Measurements from ENCODE around the gene EFCAB13. TPM values are rescaled to one million over a fixed set of nuclear protein-coding genes. Genes with fewer than 3 reads are reported as not detected.
"Not testable (repeated sequence)": the region's sequence is repeated elsewhere in the genome, so short reads cannot be mapped to it uniquely, and the experiment has no call there.

The EFCAB13 gene
- total RNA-seq, 1 donor from 2014 or later, result 3.1 TPM

- no peak for DNase-seq (ENCODE audit: low read depth, low spot score)
Observed at GRCh38 chr17:47330548-47330947, 6.8 kb downstream of the EFCAB13 start.

GRCh38 chr17:47332287-47332686 is 8.5 kb downstream of the EFCAB13 start:
- no peak for DNase-seq (ENCODE audit: low read depth, low spot score)

- no peak for DNase-seq (ENCODE audit: low read depth, low spot score)
Observed at GRCh38 chr17:47335101-47335936, 11.6 kb downstream of the EFCAB13 start.

- no peak for DNase-seq (ENCODE audit: low read depth, low spot score)
Observed at GRCh38 chr17:47338026-47338425, 14.3 kb downstream of the EFCAB13 start.

- DNase-seq (ENCODE audit: low read depth, low spot score), result no peak
Observed at GRCh38 chr17:47352848-47353247, 29.1 kb downstream of the EFCAB13 start.

- DNase-seq (ENCODE audit: low read depth, low spot score), result no peak
Observed at GRCh38 chr17:47358652-47359051, 34.9 kb downstream of the EFCAB13 start.

- no peak for DNase-seq (ENCODE audit: low read depth, low spot score)
Observed at GRCh38 chr17:47363171-47363570, 39.4 kb downstream of the EFCAB13 start.

- DNase-seq (ENCODE audit: low read depth, low spot score), result no peak
Observed at GRCh38 chr17:47367257-47367656, 43.5 kb downstream of the EFCAB13 start.

GRCh38 chr17:47368262-47368661 is 44.5 kb downstream of the EFCAB13 start:
- no peak for DNase-seq (ENCODE audit: low read depth, low spot score)

GRCh38 chr17:47370899-47371298 is 47.1 kb downstream of the EFCAB13 start:
- not testable (repeated sequence) for DNase-seq (ENCODE audit: low read depth, low spot score)

GRCh38 chr17:47373002-47373401 is 49.2 kb downstream of the EFCAB13 start:
- DNase-seq (ENCODE audit: low read depth, low spot score), result no peak

GRCh38 chr17:47376247-47376646 is 52.5 kb downstream of the EFCAB13 start:
- DNase-seq (ENCODE audit: low read depth, low spot score), result no peak

GRCh38 chr17:47388825-47389224 is 65.1 kb downstream of the EFCAB13 start:
- DNase-seq (ENCODE audit: low read depth, low spot score), result no peak

- DNase-seq (ENCODE audit: low read depth, low spot score), result not testable (repeated sequence)
Observed at GRCh38 chr17:47397532-47398128, 73.9 kb downstream of the EFCAB13 start.

GRCh38 chr17:47400333-47400732 is 76.6 kb downstream of the EFCAB13 start:
- DNase-seq (ENCODE audit: low read depth, low spot score), result no peak

- no peak for DNase-seq (ENCODE audit: low read depth, low spot score)
Observed at GRCh38 chr17:47401100-47401499, 77.3 kb downstream of the EFCAB13 start.

GRCh38 chr17:47404006-47404405 is 80.3 kb downstream of the EFCAB13 start:
- no peak for DNase-seq (ENCODE audit: low read depth, low spot score)

- no peak for DNase-seq (ENCODE audit: low read depth, low spot score)
Observed at GRCh38 chr17:47404875-47405274, 81.1 kb downstream of the EFCAB13 start.

GRCh38 chr17:47413872-47414271 is 90.1 kb downstream of the EFCAB13 start:
- no peak for DNase-seq (ENCODE audit: low read depth, low spot score)

- no peak for DNase-seq (ENCODE audit: low read depth, low spot score)
Observed at GRCh38 chr17:47414612-47415011, 90.9 kb downstream of the EFCAB13 start.

GRCh38 chr17:47423406-47424295 is 99.9 kb downstream of the EFCAB13 start:
- DNase-seq (ENCODE audit: low read depth, low spot score), result no peak

- not testable (repeated sequence) for DNase-seq (ENCODE audit: low read depth, low spot score)
Observed at GRCh38 chr17:47425233-47425632, 101.5 kb downstream of the EFCAB13 start.
